Stomach (tissue), 4 donors: ENCODE data around the gene ZNF202.

ENCODE experiments used
- CTCF ChIP-seq, 7 experiments: fragments of 450-650 bp in 4 of 7; fragments of 200-600 bp in 3 of 7; sonication (generic) in 3 of 7; IDR thresholded peaks; one replicate each; pipeline ENCODE4 v1.5.1; 2016 to 2019; ENCODE audit warnings: antibody characterized with exemption in 7 of 7, control low read depth in 2 of 7, mild to moderate bottlenecking in 1 of 7
- EP300 ChIP-seq: sonication (generic); formaldehyde crosslinking; IDR thresholded peaks from one replicate; pipeline ENCODE4 v1.6.1; 2017; ENCODE audit warnings: antibody characterized with exemption
- POLR2A ChIP-seq, 4 donors: fragments of 450-650 bp; IDR thresholded peaks; one replicate each; pipeline ENCODE4 v1.6.1; 2016; ENCODE audit warnings: antibody characterized with exemption in 4 of 4, control low read depth in 2 of 4, mild to moderate bottlenecking in 1 of 4, moderate library complexity in 1 of 4
- POLR2AphosphoS5 ChIP-seq, 3 donors: sonication (generic); formaldehyde crosslinking; IDR thresholded peaks; one replicate each; pipeline ENCODE4 v1.6.1; 2016; ENCODE audit warnings: antibody characterized with exemption in 3 of 3

- TF ChIP-seq CTCF (IDR thresholded peaks at IDR 0.05) = no peak
- TF ChIP-seq POLR2AphosphoS5 (IDR thresholded peaks at IDR 0.05) = no peak
- no peak for TF ChIP-seq POLR2A (IDR thresholded peaks at IDR 0.05)
- no peak for TF ChIP-seq EP300
Observed at GRCh38 chr11:123698546-123699127, 42.8 kb downstream of the ZNF202 start.
